ENCODE measurements around the gene SPATA32.

Gene SPATA32

GRCh38 chr17:45296003-45296832, 34.3 kb upstream of the SPATA32 start:
- no peaks in the 10 kb centered on the region for H3K27me3 ChIP-seq (ENCODE audit: insufficient read depth, low read depth)
- H3K9ac ChIP-seq: no peak overlapping the region
- no peak overlapping the region for H3K4me3 ChIP-seq (IDR thresholded peaks at IDR 0.05; ENCODE audit: insufficient read depth, low read depth, low read length)
- no peak overlapping the region for H3K27ac ChIP-seq
- TF ChIP-seq CTCF (conservative IDR thresholded peaks at IDR 0.05; ENCODE audit: low read depth, low read length): no peak
- H2AFZ ChIP-seq (ENCODE audit: low read depth): no peak overlapping the region
- H3K4me2 ChIP-seq: no peak overlapping the region
- peaks cover 63% of the 10 kb centered on the region for H3K4me1 ChIP-seq (ENCODE audit: low read depth, poor library complexity, severe bottlenecking)
- H3K36me3 ChIP-seq (ENCODE audit: insufficient read depth): no peaks in the 10 kb centered on the region
- no peaks in the 10 kb centered on the region for H4K20me1 ChIP-seq (ENCODE audit: insufficient read depth)
- H3K79me2 ChIP-seq (ENCODE audit: insufficient read depth, low read depth): peaks cover 81% of the 10 kb centered on the region

- Histone ChIP-seq H3K36me3 (ENCODE audit: insufficient read depth) (peaks cover 4% of the 10 kb centered on the region; the same call in 1 of the 2 replicates), H4K20me1 (ENCODE audit: insufficient read depth) (no peaks in the 10 kb centered on the region), H3K4me2 (no peak overlapping the region), H3K27ac (no peak overlapping the region), H3K9ac (no peak overlapping the region), H3K4me1 (ENCODE audit: low read depth, poor library complexity, severe bottlenecking) (peaks cover 53% of the 10 kb centered on the region), H3K79me2 (ENCODE audit: insufficient read depth, low read depth) (peaks cover 65% of the 10 kb centered on the region), H3K4me3 (IDR thresholded peaks at IDR 0.05; ENCODE audit: insufficient read depth, low read depth, low read length) (no peak overlapping the region), H2AFZ (ENCODE audit: low read depth) (no peak overlapping the region), H3K27me3 (ENCODE audit: insufficient read depth, low read depth) (no peaks in the 10 kb centered on the region)
- no peak for TF ChIP-seq CTCF (conservative IDR thresholded peaks at IDR 0.05; ENCODE audit: low read depth, low read length)
Measured at GRCh38 chr17:45294506-45294905, 32.6 kb upstream of the SPATA32 start.

- H3K27me3 ChIP-seq (ENCODE audit: insufficient read depth, low read depth): no peaks in the 10 kb centered on the region
- H3K36me3 ChIP-seq (ENCODE audit: insufficient read depth): peaks cover 4% of the 10 kb centered on the region; the same call in 1 of the 2 replicates
- H3K9ac ChIP-seq: no peak overlapping the region
- H4K20me1 ChIP-seq (ENCODE audit: insufficient read depth): no peaks in the 10 kb centered on the region
- H3K4me2 ChIP-seq: no peak overlapping the region
- no peak overlapping the region for H3K4me3 ChIP-seq (IDR thresholded peaks at IDR 0.05; ENCODE audit: insufficient read depth, low read depth, low read length)
- no peak overlapping the region for H3K27ac ChIP-seq
- H2AFZ ChIP-seq (ENCODE audit: low read depth): no peak overlapping the region
- peaks cover 44% of the 10 kb centered on the region for H3K4me1 ChIP-seq (ENCODE audit: low read depth, poor library complexity, severe bottlenecking)
- peaks cover 60% of the 10 kb centered on the region for H3K79me2 ChIP-seq (ENCODE audit: insufficient read depth, low read depth)
- TF ChIP-seq CTCF (conservative IDR thresholded peaks at IDR 0.05; ENCODE audit: low read depth, low read length): no peak
Measured at GRCh38 chr17:45293413-45294211, 31.7 kb upstream of the SPATA32 start.

GRCh38 chr17:45292696-45293412, 31.0 kb upstream of the SPATA32 start:
- no peak for TF ChIP-seq CTCF (conservative IDR thresholded peaks at IDR 0.05; ENCODE audit: low read depth, low read length)
- Histone ChIP-seq H3K27ac (no peak overlapping the region), H2AFZ (ENCODE audit: low read depth) (no peak overlapping the region), H3K4me3 (IDR thresholded peaks at IDR 0.05; ENCODE audit: insufficient read depth, low read depth, low read length) (no peak overlapping the region), H4K20me1 (ENCODE audit: insufficient read depth) (no peaks in the 10 kb centered on the region), H3K79me2 (ENCODE audit: insufficient read depth, low read depth) (peaks cover 53% of the 10 kb centered on the region), H3K9ac (no peak overlapping the region), H3K27me3 (ENCODE audit: insufficient read depth, low read depth) (no peaks in the 10 kb centered on the region), H3K4me2 (no peak overlapping the region), H3K4me1 (ENCODE audit: low read depth, poor library complexity, severe bottlenecking) (peaks cover 36% of the 10 kb centered on the region), H3K36me3 (ENCODE audit: insufficient read depth) (peaks cover 4% of the 10 kb centered on the region; the same call in 1 of the 2 replicates)
